T47D (cell line): ENCODE measurements around the gene GDF11.

Source experiments
- DNase-seq, 2 experiments: peaks; one replicate each; pipeline versions ENCODE4 v3.0.0 to v3.0.0-alpha.2; 2011 to 2012; ENCODE audit warnings: low read depth in 1 of 2, low spot score in 1 of 2
- JUND ChIP-seq: IDR thresholded peaks from 2 replicates; pipeline ENCODE4 v1.6.1; 2012; ENCODE audit warnings: low read depth
- in situ Hi-C: cut with HindIII; loops from 2 replicates; pipeline ENCODE4 v1.10.0; 2016; ENCODE audit warnings: low sequenced_read_pairs, low pct_unique_long_range_greater_than_20kb

The GDF11 gene

GRCh38 chr12:55767156-55767555 is 24.2 kb downstream of the GDF11 start:
- TF ChIP-seq JUND, result no peak
- in situ Hi-C loops, result no loop called here
- DNase-seq, result no peak

- no peak for TF ChIP-seq JUND
- in situ Hi-C loops, result no loop called here
- no peak for DNase-seq
These were observed 28.8 kb downstream of the GDF11 start for GRCh38 chr12:55771736-55772135.

- no peak for TF ChIP-seq JUND
- DNase-seq, result no peak
- in situ Hi-C loops, result no loop called here
These were observed 34.9 kb downstream of the GDF11 start for GRCh38 chr12:55777856-55778255.

GRCh38 chr12:55780685-55781084 is 37.8 kb downstream of the GDF11 start:
- no peak for TF ChIP-seq JUND
- no peak for DNase-seq
- in situ Hi-C loops, result no loop called here

- DNase-seq, result no peak
- no peak for TF ChIP-seq JUND
- in situ Hi-C loops, result no loop called here
These were observed 45.6 kb downstream of the GDF11 start for GRCh38 chr12:55788546-55788945.

- in situ Hi-C loops, result no loop called here
- DNase-seq, result no peak
- TF ChIP-seq JUND, result no peak
These were observed 46.2 kb downstream of the GDF11 start for GRCh38 chr12:55789171-55789570.

- in situ Hi-C loops, result no loop called here
- no peak for DNase-seq
- TF ChIP-seq JUND, result no peak
These were observed 47.0 kb downstream of the GDF11 start for GRCh38 chr12:55789893-55790292.

GRCh38 chr12:55795950-55796349 is 53.0 kb downstream of the GDF11 start:
- in situ Hi-C loops, result no loop called here
- DNase-seq, result no peak
- no peak for TF ChIP-seq JUND

- no peak for TF ChIP-seq JUND
- DNase-seq, result peak; percentile 39 to 71
- in situ Hi-C loops, result no loop called here
These were observed 54.1 kb downstream of the GDF11 start for GRCh38 chr12:55797068-55797467.

GRCh38 chr12:55797550-55797949 is 54.6 kb downstream of the GDF11 start:
- in situ Hi-C loops, result no loop called here
- TF ChIP-seq JUND, result no peak
- no peak for DNase-seq
